T47D (cell line): ENCODE measurements around the gene ZBTB17.
"Not testable (repeated sequence)": the region's sequence is repeated elsewhere in the genome, so short reads cannot be mapped to it uniquely, and the experiment has no call there.

Experiments used
- DNase-seq, 2 experiments: peaks; one replicate each; pipeline versions ENCODE4 v3.0.0 to v3.0.0-alpha.2; 2011 to 2012; ENCODE audit warnings: low read depth in 1 of 2, low spot score in 1 of 2
- JUND ChIP-seq: IDR thresholded peaks from 2 replicates; pipeline ENCODE4 v1.6.1; 2012; ENCODE audit warnings: low read depth
- in situ Hi-C: cut with HindIII; loops from 2 replicates; pipeline ENCODE4 v1.10.0; 2016; ENCODE audit warnings: low sequenced_read_pairs, low pct_unique_long_range_greater_than_20kb

Gene ZBTB17

DNA sequence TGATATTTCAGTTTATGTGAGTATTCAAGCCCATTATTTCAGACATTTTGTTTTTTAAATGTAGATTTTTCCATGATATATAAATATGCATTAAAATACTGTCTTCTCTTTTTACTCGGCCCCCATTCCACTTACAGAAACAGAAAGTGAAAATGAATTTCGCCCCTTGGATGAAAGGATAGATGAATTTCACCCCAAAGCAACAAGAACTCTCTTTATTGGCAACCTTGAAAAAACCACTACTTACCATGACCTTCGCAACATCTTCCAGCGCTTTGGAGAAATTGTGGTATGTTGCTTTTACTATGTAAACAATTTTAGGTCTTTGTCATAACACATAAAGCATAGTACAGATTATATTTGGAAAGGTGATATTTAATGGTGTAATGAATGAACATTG, 59.9 kb downstream of the ZBTB17 start:
- no peak for DNase-seq
- in situ Hi-C loops = no loop called here

GRCh38 chr1:15913607-15914006, 62.3 kb downstream of the ZBTB17 start:
- DNase-seq, in situ Hi-C loops: not testable (repeated sequence)

More for the DNA sequence above, 59.9 kb downstream of the ZBTB17 start:
- no peak for TF ChIP-seq JUND

GRCh38 chr1:15911927-15912326, 64.0 kb downstream of the ZBTB17 start:
- TF ChIP-seq JUND = no peak
- peak in 1 of 2 experiments; percentile 54 for DNase-seq
- in situ Hi-C loops = no loop called here

- no peak for TF ChIP-seq JUND
- in situ Hi-C loops = no loop called here
- DNase-seq = no peak
Measured at GRCh38 chr1:15911141-15911540, 64.8 kb downstream of the ZBTB17 start.

- DNase-seq = no peak
- no peak for TF ChIP-seq JUND
- in situ Hi-C loops = no loop called here
Measured at GRCh38 chr1:15908597-15908996, 67.3 kb downstream of the ZBTB17 start.

DNA sequence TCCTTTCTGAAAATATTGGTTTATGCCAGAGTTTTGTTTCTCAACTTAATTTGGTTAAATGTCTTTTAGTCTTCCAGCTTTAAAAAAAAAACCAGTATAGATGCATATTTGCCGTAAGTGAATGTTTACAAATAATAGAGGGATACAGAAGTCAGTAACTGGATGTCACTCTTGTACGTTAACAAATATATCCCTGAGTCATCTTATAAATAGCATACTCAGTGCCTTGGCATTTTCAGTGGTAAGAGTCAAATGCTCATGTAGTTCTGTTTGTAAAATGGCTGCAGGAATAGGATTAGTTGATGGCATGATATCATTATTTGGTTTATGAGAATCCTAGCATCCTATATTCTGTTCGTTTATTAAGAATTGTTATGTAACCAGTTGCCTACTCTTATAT, 73.0 kb downstream of the ZBTB17 start:
- DNase-seq = no peak
- TF ChIP-seq JUND = no peak
- in situ Hi-C loops = no loop called here

DNA sequence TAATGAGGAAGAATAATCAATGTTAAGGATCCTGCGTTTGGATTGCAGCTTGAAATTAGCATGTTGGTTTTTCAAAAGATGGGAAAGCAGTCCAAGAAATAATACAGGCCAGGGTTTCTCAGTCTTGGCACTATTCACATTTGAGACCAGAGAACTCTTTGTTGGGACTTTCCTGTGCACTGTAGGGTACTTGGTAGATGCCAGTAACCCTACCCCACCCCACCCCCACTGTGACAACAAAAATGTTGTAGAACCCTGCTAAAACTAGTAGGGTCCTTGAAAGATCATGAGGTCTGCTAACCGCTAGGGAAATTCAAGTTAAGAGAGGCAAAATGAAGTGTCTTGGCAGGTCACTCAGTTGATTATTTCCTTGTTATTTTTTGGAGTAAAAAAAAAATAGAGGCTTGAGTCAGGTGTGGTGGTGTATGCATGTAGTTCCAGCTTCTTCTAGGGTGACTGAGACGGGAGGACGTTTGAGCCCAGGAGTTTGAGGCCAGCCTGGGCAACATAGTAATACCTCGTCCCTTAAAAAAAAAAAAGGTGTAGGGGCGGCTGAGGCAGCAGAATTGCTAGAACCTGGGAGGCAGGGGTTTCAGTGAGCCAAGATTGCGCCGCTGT, 75.1 kb downstream of the ZBTB17 start:
- in situ Hi-C loops = no loop called here
- no peak for DNase-seq
- no peak for TF ChIP-seq JUND

DNA sequence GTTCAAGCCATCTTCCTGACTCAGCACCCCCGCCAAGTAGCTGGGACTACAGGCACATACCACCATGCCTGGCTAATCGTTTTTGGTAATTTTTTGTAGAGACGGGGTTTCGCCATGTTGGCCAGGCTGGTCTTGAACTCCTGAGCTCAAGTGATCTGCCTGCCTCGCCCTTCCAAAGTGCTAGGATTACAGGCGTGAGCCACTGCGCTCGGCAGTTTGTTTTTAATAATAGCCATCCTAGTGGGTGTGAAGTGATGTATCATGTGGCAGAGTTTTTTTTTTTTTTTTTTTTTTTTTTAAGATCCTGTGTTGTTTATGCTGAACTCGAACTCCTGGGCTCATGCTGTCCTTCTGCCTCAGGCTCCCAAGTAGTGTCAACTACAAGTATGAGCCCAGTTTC, 76.6 kb downstream of the ZBTB17 start:
- in situ Hi-C loops = no loop called here
- no peak for DNase-seq
- no peak for TF ChIP-seq JUND

DNA sequence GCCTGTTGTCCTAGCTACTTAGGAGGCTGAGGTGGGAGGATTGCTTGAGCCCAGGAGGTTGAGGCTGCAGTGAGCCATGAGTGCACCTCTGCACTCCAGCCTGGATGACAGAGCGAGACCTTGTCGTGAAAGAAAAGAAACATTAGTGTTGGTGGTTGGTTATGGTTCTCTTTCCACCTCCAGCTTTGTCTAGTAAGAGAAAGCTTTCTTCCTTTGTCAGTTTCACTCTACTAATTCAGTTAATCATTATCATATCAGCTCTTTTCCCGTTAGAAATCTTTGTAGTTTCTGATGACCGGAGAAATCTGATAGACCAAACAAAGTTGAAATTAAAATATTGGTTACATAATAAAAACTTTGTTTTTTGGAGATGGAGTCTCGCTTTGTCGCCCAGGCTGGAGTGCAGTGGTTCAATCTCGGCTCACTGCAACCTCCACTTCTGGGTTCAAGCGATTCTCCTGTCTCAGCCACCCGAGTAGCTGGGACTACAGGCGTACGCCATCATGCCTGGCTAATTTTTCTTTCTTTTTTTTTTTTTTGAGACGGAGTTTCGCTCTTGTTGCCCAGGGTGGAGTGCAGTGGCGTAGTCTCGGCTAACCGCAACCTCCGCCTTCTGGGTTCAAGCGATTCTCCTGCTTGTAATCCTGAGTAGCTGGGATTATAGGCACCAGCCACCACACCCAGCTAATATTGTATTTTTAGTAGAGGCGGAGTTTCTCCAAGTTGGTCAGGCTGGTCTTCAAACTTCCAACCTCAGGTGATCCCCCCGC, 78.9 kb downstream of the ZBTB17 start:
- DNase-seq, in situ Hi-C loops: not testable (repeated sequence)

DNA sequence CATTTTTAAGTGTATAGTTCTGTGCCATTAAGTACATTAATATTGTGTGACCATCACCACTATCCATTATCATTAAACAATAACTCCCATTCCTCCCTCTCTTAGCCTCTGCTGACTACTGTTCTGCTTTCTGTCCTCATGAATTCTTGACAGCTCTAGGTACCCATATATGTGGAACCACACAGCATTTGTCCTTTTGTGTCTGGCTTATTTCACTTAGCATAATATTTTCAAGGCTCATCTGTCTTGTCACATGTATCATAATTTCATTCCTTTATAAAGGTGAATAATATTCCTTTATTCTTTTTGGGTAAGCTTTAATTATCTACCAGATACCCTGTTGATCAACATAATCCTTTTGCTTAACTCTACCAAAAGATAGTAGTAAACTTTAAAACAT, 80.7 kb downstream of the ZBTB17 start:
- in situ Hi-C loops = no loop called here
- no peak for DNase-seq
- no peak for TF ChIP-seq JUND

DNA sequence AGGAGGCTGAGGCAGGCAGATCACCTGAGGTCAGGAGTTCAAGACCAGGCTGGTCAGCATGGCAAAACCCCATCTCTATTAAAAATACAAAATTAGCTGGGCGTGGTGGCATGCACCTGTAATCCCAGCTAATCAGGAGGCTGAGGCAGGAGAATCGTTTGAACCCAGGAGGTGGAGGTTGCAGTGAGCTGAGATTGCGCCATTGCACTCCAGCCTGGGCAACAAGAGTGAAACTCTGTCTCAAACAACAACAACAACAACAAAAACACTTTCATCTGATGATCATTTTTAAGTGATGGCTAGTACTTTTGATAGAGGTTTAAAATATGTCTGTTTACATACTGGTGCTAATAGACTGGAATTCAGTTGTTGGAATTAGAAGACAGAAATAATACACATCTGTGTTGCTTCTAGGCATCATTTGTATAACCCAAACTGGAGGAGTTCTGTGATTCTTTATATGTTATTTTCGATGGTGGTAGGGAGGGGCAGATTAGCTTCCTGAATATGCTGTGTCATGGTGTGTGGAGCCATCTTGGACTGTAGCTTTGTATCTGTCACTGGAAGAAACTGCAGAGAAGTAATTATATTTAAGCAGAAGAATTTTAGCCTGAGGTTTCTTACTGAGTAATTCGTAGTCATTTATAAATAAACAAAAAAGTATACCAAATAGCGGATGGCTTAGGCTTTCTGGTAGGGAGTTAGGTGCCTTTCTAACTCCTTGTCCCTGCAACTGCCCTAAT, 82.9 kb downstream of the ZBTB17 start:
- in situ Hi-C loops, DNase-seq: not testable (repeated sequence)
